DND-41 (cell line): ENCODE measurements around the gene NSG1.

ENCODE experiments used
- EZH2 ChIP-seq: IDR thresholded peaks from 3 replicates; pipeline ENCODE4 v1.6.1; 2012; ENCODE audit warnings: borderline replicate concordance, low read depth, mild to moderate bottlenecking, moderate library complexity, low read length, inconsistent platforms; ENCODE audit not compliant: severe bottlenecking
- TF ChIP-seq, protein P1 (sequence below): IDR thresholded peaks from 2 replicates; pipeline ENCODE4 v1.5.1; 2012; ENCODE audit warnings: borderline replicate concordance, low read length, moderate library complexity, mild to moderate bottlenecking; ENCODE audit not compliant: poor library complexity, severe bottlenecking; ENCODE audit errors: extremely low read depth

DNA sequence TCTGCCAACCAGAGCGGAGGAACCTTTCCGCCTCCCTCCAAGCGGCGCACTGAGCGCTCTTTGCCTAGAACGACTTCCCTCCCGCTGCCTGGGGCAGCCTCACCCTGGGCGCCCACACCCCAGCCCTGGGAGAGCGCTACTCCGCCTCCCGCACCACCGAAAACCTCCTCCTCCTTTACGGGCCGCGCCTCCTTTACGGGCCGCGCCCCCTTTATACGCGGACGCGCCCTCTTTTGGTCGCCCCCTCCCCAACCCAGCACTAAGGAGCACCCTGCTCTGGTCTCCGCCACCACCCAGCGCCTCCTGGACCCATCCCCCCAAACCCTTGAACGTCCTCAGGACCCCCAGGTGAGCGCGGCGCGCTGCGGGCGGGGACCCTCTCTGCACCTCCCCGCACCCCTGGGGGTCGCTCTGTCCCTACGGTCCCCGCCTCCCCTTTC is 586 bp upstream of the NSG1 start:
- TF ChIP-seq, protein P1, sequence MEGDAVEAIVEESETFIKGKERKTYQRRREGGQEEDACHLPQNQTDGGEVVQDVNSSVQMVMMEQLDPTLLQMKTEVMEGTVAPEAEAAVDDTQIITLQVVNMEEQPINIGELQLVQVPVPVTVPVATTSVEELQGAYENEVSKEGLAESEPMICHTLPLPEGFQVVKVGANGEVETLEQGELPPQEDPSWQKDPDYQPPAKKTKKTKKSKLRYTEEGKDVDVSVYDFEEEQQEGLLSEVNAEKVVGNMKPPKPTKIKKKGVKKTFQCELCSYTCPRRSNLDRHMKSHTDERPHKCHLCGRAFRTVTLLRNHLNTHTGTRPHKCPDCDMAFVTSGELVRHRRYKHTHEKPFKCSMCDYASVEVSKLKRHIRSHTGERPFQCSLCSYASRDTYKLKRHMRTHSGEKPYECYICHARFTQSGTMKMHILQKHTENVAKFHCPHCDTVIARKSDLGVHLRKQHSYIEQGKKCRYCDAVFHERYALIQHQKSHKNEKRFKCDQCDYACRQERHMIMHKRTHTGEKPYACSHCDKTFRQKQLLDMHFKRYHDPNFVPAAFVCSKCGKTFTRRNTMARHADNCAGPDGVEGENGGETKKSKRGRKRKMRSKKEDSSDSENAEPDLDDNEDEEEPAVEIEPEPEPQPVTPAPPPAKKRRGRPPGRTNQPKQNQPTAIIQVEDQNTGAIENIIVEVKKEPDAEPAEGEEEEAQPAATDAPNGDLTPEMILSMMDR: peak; percentile 29
- TF ChIP-seq EZH2: no peak
